Naive B cell (primary cell): ENCODE data around the gene ZGLP1. TPM values are rescaled to one million over a fixed set of nuclear protein-coding genes. Genes with fewer than 3 reads are reported as not detected.

Experiments
- ATAC-seq, 2 donors: fragments of 150-1000 bp; cut with Tn5 transposase; 2 replicates each; pipeline ENCODE4 v1.10.0; 2021; ENCODE audit warnings: low read depth in 2 of 2, mild to moderate bottlenecking in 2 of 2, moderate library complexity in 2 of 2
- DNase-seq: peaks from one replicate; pipeline ENCODE4 v3.0.0; 2022
- H3K27ac Mint-ChIP-seq, 6 donors: one replicate each; pipeline ENCODE4 v1.8.0; 2020 to 2022; ENCODE audit warnings: mild to moderate bottlenecking in 6 of 6, mixed read lengths in 6 of 6, moderate library complexity in 5 of 6, inconsistent platforms in 2 of 6
- H3K27me3 Mint-ChIP-seq, 3 donors: one replicate each; pipeline ENCODE4 v1.8.0; 2021 to 2022; ENCODE audit warnings: mixed read lengths in 3 of 3, mild to moderate bottlenecking in 1 of 3
- H3K36me3 Mint-ChIP-seq, 2 donors: one replicate each; pipeline ENCODE4 v1.8.0; 2020 to 2022; ENCODE audit warnings: mixed read lengths in 2 of 2, inconsistent platforms in 1 of 2, mild to moderate bottlenecking in 1 of 2
- H3K4me1 Mint-ChIP-seq, 3 donors: one replicate each; pipeline ENCODE4 v1.8.0; 2020 to 2022; ENCODE audit warnings: mixed read lengths in 3 of 3, inconsistent platforms in 1 of 3, mild to moderate bottlenecking in 1 of 3, moderate library complexity in 1 of 3
- H3K4me3 Mint-ChIP-seq, 8 donors: one replicate each; pipeline ENCODE4 v1.8.0; 2020 to 2022; ENCODE audit warnings: mild to moderate bottlenecking in 8 of 8, mixed read lengths in 8 of 8, moderate library complexity in 8 of 8, inconsistent platforms in 2 of 8
- H3K9me3 Mint-ChIP-seq, 7 donors: one replicate each; pipeline ENCODE4 v1.8.0; 2020 to 2022; ENCODE audit warnings: mixed read lengths in 7 of 7, mild to moderate bottlenecking in 5 of 7, inconsistent platforms in 2 of 7, moderate library complexity in 1 of 7
- polyA plus RNA-seq, 6 donors: library from polyadenylated mRNA; unstranded; fragments of 300-500 nt; fragmentation: Illumina TruSeq; gene quantifications; one replicate each; pipeline ENCODE4 v1.2.3, GENCODE V29; 2021; ENCODE audit warnings: low read depth in 6 of 6

Gene ZGLP1
- polyA plus RNA-seq, 6 donors from 2014 or later, result 0.73 to 0.86 TPM; not detected in 4

DNA sequence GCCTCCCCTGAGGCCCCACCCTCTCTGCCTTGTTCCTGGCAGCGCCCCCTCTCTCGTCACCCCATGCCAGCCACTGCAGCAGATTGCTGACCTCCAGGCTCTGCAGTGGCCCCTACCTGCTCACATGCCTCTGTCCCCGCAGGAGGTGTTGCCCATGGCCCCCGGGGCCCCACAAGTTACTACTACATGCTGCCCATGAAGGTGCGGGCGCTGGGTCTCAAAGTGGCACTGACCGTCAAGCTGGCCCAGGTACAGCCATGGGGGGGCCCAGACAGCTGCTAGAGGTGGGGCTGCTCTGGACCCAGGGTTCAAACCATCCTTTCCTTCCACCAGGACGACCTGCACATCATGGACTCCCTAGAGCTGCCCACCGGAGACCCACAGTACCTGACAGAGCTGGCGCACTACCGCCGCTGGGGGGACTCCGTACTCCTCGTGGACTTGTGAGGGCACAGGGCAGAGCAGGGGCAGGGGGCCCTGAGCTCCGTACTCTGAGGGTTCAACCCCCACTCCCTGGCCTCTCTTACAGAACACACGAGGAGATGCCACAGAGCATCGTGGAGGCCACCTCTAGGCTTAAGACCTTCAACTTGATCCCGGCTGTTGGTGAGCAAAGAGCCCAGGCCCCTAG, 51.4 kb downstream of the ZGLP1 start:
- no peak overlapping the region for H3K4me3 Mint-ChIP-seq
- ATAC-seq, result no peak
- no peak overlapping the region for H3K27ac Mint-ChIP-seq
- H3K4me1 Mint-ChIP-seq, result peaks cover 7 to 34% (median 15%) of the 10 kb centered on the region in 3 donors
- H3K9me3 Mint-ChIP-seq, result no peaks in the 10 kb centered on the region
- no peak for DNase-seq
- H3K36me3 Mint-ChIP-seq, result peaks cover 12 to 22% of the 10 kb centered on the region in 2 donors
- H3K27me3 Mint-ChIP-seq, result no peaks in the 10 kb centered on the region

- Mint-ChIP-seq H3K27me3 (no peaks in the 10 kb centered on the region), H3K27ac (peak overlapping the region in 4 of 6 donors; percentile 5 to 88 (median 40)), H3K36me3 (peaks cover 12 to 22% of the 10 kb centered on the region in 2 donors), H3K4me3 (peak overlapping the region in 3 of 8 donors; percentile 2 to 64 (median 60)), H3K4me1 (peaks cover 14 to 39% (median 15%) of the 10 kb centered on the region in 3 donors), H3K9me3 (no peaks in the 10 kb centered on the region)
- ATAC-seq (no peak), DNase-seq (no peak)
Observed at GRCh38 chr19:10256970-10257615, 52.5 kb downstream of the ZGLP1 start.

DNA sequence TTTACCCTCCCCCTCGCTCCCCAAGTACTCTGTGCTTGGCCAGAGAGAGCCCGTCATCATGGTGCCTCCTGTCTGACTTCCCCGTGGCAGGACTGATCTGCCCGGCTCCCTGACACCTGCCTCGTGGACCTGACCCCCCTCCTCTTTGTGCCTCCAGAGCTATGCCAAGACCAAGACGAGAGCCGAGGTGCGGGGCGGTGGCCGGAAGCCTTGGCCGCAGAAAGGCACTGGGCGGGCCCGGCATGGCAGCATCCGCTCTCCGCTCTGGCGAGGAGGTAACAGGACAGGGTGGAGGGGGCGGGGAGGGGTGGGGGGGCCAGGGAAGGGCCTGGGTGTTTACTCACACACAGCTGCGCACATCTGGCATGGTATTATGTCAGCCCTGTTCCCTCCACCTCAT, 53.1 kb downstream of the ZGLP1 start:
- H3K36me3 Mint-ChIP-seq, result peaks cover 12 to 22% of the 10 kb centered on the region in 2 donors
- no peak for ATAC-seq
- no peaks in the 10 kb centered on the region for H3K27me3 Mint-ChIP-seq
- peaks cover 18 to 43% (median 19%) of the 10 kb centered on the region in 3 donors for H3K4me1 Mint-ChIP-seq
- no peak for DNase-seq
- peak overlapping the region in 1 of 6 donors; percentile 5 for H3K27ac Mint-ChIP-seq
- H3K4me3 Mint-ChIP-seq, result no peak overlapping the region
- no peaks in the 10 kb centered on the region for H3K9me3 Mint-ChIP-seq

DNA sequence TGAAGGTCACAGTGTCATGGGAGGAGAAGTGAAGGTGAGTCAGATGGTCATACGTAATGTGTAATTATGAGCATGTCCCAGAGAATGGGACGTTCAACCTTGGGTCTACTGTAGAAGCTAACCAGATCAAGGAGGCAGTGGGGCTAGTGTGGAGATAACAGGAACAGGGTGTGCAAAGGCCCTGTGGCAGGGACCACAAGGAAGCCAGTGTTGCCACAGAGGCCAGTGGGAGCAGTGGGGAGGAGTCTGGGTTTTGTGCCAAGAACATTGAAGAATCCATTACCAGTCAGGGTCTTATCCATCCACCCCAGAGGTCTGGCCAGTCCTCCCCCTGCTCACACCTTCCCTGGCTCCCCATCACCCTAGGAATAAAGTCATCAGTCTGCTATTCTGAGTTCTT, 54.3 kb downstream of the ZGLP1 start:
- ATAC-seq, result no peak
- H3K27ac Mint-ChIP-seq, result peak overlapping the region in 2 of 6 donors; percentile 11 to 22

More for the DNA sequence above, 54.3 kb downstream of the ZGLP1 start:
- Mint-ChIP-seq H3K4me1 (peaks cover 19 to 44% (median 25%) of the 10 kb centered on the region in 3 donors), H3K9me3 (no peaks in the 10 kb centered on the region), H3K27me3 (no peaks in the 10 kb centered on the region), H3K4me3 (peak overlapping the region in 3 of 8 donors; percentile 41 to 99 (median 61)), H3K36me3 (peaks cover 12 to 22% of the 10 kb centered on the region in 2 donors)
- DNase-seq, result no peak

Other genes with a start within 250 kb of the ZGLP1 start
- 10 to 100 TPM; 14.7 to 37.0 (median 23.8) TPM for gene SHFL, start 223.5 kb downstream of the ZGLP1 start, polyA plus RNA-seq
- 1 to 10 TPM in 1 of 6 donors, under 1 TPM in 3, not detected in 2; 0.39 to 1.1 (median 0.65) TPM for gene ANGPTL6, start 207.1 kb downstream of the ZGLP1 start, polyA plus RNA-seq
- 10 to 100 TPM in 5 of 6 donors, 1 to 10 TPM in 1; 7.8 to 30.7 (median 15.1) TPM for gene PPAN, start 203.5 kb downstream of the ZGLP1 start, polyA plus RNA-seq
- 1 to 10 TPM in 3 of 6 donors, under 1 TPM in 3; 0.69 to 1.2 (median 0.92) TPM for gene P2RY11, start 198.1 kb downstream of the ZGLP1 start, polyA plus RNA-seq
- gene EIF3G, start 189.9 kb downstream of the ZGLP1 start, polyA plus RNA-seq, result 100 to 1,000 TPM; 141 to 177 (median 159) TPM
- gene DNMT1, start 114.9 kb downstream of the ZGLP1 start, polyA plus RNA-seq, result 10 to 100 TPM; 13.9 to 56.7 (median 31.3) TPM
- under 1 TPM in 4 of 6 donors, not detected in 2; 0.06 to 0.21 (median 0.16) TPM for gene S1PR2, start 78.5 kb downstream of the ZGLP1 start, polyA plus RNA-seq
- gene MRPL4, start 57.6 kb downstream of the ZGLP1 start, polyA plus RNA-seq, result 10 to 100 TPM; 23.7 to 34.3 (median 27.4) TPM
- 1 to 10 TPM in 5 of 6 donors, not detected in 1; 2.5 to 4.9 (median 3.8) TPM for gene ICAM1, start 38.7 kb downstream of the ZGLP1 start, polyA plus RNA-seq
- not detected for gene ICAM4, start 22.9 kb downstream of the ZGLP1 start, polyA plus RNA-seq
- gene ICAM5, start 19.9 kb downstream of the ZGLP1 start, polyA plus RNA-seq, result not detected
- 10 to 100 TPM; 12.9 to 36.6 (median 15.5) TPM for gene FDX2, start 6.2 kb upstream of the ZGLP1 start, polyA plus RNA-seq
- 10 to 100 TPM; 12.0 to 25.0 (median 15.0) TPM for gene RAVER1, start 23.7 kb upstream of the ZGLP1 start, polyA plus RNA-seq
- gene ICAM3, start 29.8 kb upstream of the ZGLP1 start, polyA plus RNA-seq, result 100 to 1,000 TPM; 156 to 235 (median 200) TPM
- 10 to 100 TPM; 26.1 to 67.7 (median 48.5) TPM for gene TYK2, start 70.8 kb upstream of the ZGLP1 start, polyA plus RNA-seq
- 10 to 100 TPM; 43.9 to 73.1 (median 53.9) TPM for gene CDC37, start 93.7 kb upstream of the ZGLP1 start, polyA plus RNA-seq
- 1 to 10 TPM in 1 of 6 donors, under 1 TPM in 4, not detected in 1; 0.17 to 2.8 (median 0.25) TPM for gene PDE4A, start 110.7 kb upstream of the ZGLP1 start, polyA plus RNA-seq
- 1 to 10 TPM in 5 of 6 donors, under 1 TPM in 1; 0.18 to 9.8 (median 7.7) TPM for gene KEAP1, start 193.5 kb upstream of the ZGLP1 start, polyA plus RNA-seq
- under 1 TPM in 5 of 6 donors, not detected in 1; 0.24 to 0.96 (median 0.75) TPM for gene S1PR5, start 207.6 kb upstream of the ZGLP1 start, polyA plus RNA-seq
- 10 to 100 TPM in 2 of 6 donors, 1 to 10 TPM in 4; 1.7 to 20.7 (median 9.4) TPM for gene ATG4D, start 234.1 kb upstream of the ZGLP1 start, polyA plus RNA-seq